Keratinocyte (primary cell): ENCODE results near the gene MAP3K5. TPM values are rescaled to one million over a fixed set of nuclear protein-coding genes. Genes with fewer than 3 reads are reported as not detected.

Source experiments
- DNase-seq: peaks from one replicate; pipeline ENCODE4 v3.0.0-alpha.2; 2011; ENCODE audit warnings: low read depth, missing footprints, low spot score
- FAIRE-seq: peaks from 2 replicates; lab custom pipeline; 2011; peaks lifted over from hg19 to GRCh38; lab: Jason Lieb, UNC
- H2AFZ ChIP-seq: 2 replicates; pipeline ENCODE4 v1.6.0; 2012; ENCODE audit warnings: low read length, control low read depth, inconsistent platforms; ENCODE audit not compliant: control insufficient read depth
- H3K27ac ChIP-seq: 2 replicates; pipeline ENCODE4 v1.5.1; 2011; ENCODE audit warnings: low read length; ENCODE audit not compliant: control insufficient read depth, insufficient read depth
- H3K27me3 ChIP-seq: 3 replicates; pipeline ENCODE4 v1.6.0; 2011; ENCODE audit warnings: low read length; ENCODE audit not compliant: control insufficient read depth, insufficient read depth; ENCODE audit errors: extremely low read depth
- H3K36me3 ChIP-seq, 2 experiments: 2 replicates in 1 of 2; 3 replicates in 1 of 2; pipeline ENCODE4 v1.5.1; 2011; ENCODE audit warnings: low read length in 2 of 2, mild to moderate bottlenecking in 1 of 2; ENCODE audit not compliant: control insufficient read depth in 2 of 2, insufficient read depth in 2 of 2; ENCODE audit errors: extremely low read depth in 1 of 2
- H3K4me1 ChIP-seq: 3 replicates; pipeline ENCODE4 v1.5.1; 2011; ENCODE audit warnings: low read length; ENCODE audit not compliant: control insufficient read depth, insufficient read depth; ENCODE audit errors: extremely low read depth
- H3K4me2 ChIP-seq: 3 replicates; pipeline ENCODE4 v1.6.0; 2011; ENCODE audit warnings: low read depth, low read length; ENCODE audit not compliant: control insufficient read depth, insufficient read depth; ENCODE audit errors: extremely low read depth
- H3K4me3 ChIP-seq, 3 experiments: fragments of 200-600 bp in 1 of 3; sonication (generic) in 1 of 3; 2 replicates in 2 of 3; 3 replicates in 1 of 3; pipeline ENCODE4 v1.5.1; 2011 to 2016; ENCODE audit warnings: low read length in 3 of 3, mild to moderate bottlenecking in 3 of 3, control low read depth in 2 of 3, inconsistent platforms in 1 of 3, low read depth in 1 of 3, mixed read lengths in 1 of 3, mixed run types in 1 of 3, moderate library complexity in 1 of 3; ENCODE audit not compliant: control insufficient read depth in 2 of 3, insufficient read depth in 2 of 3; ENCODE audit errors: extremely low read depth in 1 of 3
- H3K79me2 ChIP-seq: 2 replicates; pipeline ENCODE4 v1.6.0; 2012; ENCODE audit warnings: low read length; ENCODE audit not compliant: control insufficient read depth, insufficient read depth
- H3K9ac ChIP-seq: 3 replicates; pipeline ENCODE4 v1.6.0; 2011; ENCODE audit warnings: low read length; ENCODE audit not compliant: control insufficient read depth, insufficient read depth; ENCODE audit errors: extremely low read depth
- H3K9me1 ChIP-seq: 3 replicates; pipeline ENCODE4 v1.6.0; 2011; ENCODE audit warnings: low read length; ENCODE audit not compliant: control insufficient read depth, insufficient read depth; ENCODE audit errors: extremely low read depth
- H3K9me3 ChIP-seq: 2 replicates; pipeline ENCODE4 v1.5.1; 2012; ENCODE audit warnings: low read depth, low read length; ENCODE audit not compliant: control insufficient read depth
- H4K20me1 ChIP-seq: 3 replicates; pipeline ENCODE4 v1.6.0; 2011; ENCODE audit warnings: low read length; ENCODE audit not compliant: control insufficient read depth, insufficient read depth; ENCODE audit errors: extremely low read depth
- EZH2 ChIP-seq: IDR thresholded peaks from one replicate; pipeline ENCODE4 v1.6.1; 2012; ENCODE audit warnings: inconsistent platforms, mild to moderate bottlenecking, low read length, moderate library complexity
- dilution Hi-C: fragments of 300-500 bp; cut with MboI; formaldehyde crosslinking; loops from one replicate; pipeline ENCODE4 v1.7.0; 2020; ENCODE audit warnings: low sequenced_read_pairs; ENCODE audit not compliant: extremely low pct_ligation_motif_present
- polyA plus RNA-seq, 5 experiments: library from polyadenylated mRNA; depleted of rRNA in 3 of 5; stranded (reverse) in 3 of 5; stranded (forward) in 1 of 5; unstranded in 1 of 5; fragments of >200 nt; gene quantifications; 1 replicate in 1 of 5; 2 replicates in 3 of 5; 3 replicates in 1 of 5; pipeline versions ENCODE4 v1.2.1 to v1.2.3, GENCODE V29; 2011 to 2012; ENCODE audit warnings: missing spikeins in 2 of 5, low read depth in 1 of 5, low replicate concordance in 1 of 5
- TF ChIP-seq, protein P1 (sequence below), 3 experiments: IDR thresholded peaks in 1 of 3; conservative IDR thresholded peaks in 1 of 3; optimal IDR thresholded peaks in 1 of 3; 2 replicates in 2 of 3; 3 replicates in 1 of 3; pipeline versions ENCODE3 to v1.5.1; 2011; ENCODE audit warnings: low read length in 3 of 3, mild to moderate bottlenecking in 3 of 3, moderate library complexity in 2 of 3, control low read depth in 1 of 3, inconsistent platforms in 1 of 3; ENCODE audit not compliant: insufficient read depth in 2 of 3; ENCODE audit errors: extremely low read depth in 1 of 3

Gene MAP3K5
- polyA plus RNA-seq, 1 donor (not counting 4 experiments of a cell fraction or from before 2014, with no cell fraction given), result 3.4 TPM

DNA sequence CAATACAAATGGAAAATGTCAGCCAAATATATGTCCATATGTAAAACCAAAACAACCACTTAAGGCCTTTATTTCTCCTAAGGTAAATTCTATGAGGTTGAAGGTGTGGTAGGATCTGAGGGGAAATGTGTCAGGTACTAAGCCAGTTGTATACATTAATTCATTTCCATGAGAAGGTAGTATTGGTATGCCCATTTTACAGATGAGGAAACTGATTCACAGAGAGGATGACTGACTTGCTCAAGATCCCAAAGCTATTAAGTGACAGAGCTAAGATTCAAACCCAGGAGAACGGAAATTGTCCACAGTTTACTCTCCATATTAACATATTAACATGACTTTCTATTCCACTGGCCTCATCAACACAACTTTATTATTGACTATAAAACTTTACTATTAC is 177.9 kb downstream of the MAP3K5 start:
- no peaks in the 10 kb centered on the region for H4K20me1 ChIP-seq
- H3K9me1 ChIP-seq, result no peaks in the 10 kb centered on the region
- H3K4me3 ChIP-seq, result no peak overlapping the region
- no peak overlapping the region for H2AFZ ChIP-seq
- no peaks in the 10 kb centered on the region for H3K79me2 ChIP-seq
- TF ChIP-seq, protein P1, sequence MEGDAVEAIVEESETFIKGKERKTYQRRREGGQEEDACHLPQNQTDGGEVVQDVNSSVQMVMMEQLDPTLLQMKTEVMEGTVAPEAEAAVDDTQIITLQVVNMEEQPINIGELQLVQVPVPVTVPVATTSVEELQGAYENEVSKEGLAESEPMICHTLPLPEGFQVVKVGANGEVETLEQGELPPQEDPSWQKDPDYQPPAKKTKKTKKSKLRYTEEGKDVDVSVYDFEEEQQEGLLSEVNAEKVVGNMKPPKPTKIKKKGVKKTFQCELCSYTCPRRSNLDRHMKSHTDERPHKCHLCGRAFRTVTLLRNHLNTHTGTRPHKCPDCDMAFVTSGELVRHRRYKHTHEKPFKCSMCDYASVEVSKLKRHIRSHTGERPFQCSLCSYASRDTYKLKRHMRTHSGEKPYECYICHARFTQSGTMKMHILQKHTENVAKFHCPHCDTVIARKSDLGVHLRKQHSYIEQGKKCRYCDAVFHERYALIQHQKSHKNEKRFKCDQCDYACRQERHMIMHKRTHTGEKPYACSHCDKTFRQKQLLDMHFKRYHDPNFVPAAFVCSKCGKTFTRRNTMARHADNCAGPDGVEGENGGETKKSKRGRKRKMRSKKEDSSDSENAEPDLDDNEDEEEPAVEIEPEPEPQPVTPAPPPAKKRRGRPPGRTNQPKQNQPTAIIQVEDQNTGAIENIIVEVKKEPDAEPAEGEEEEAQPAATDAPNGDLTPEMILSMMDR (optimal IDR thresholded peaks at IDR 0.05 in 1 of 3, IDR thresholded peaks at IDR 0.05 in 1 of 3, conservative IDR thresholded peaks at IDR 0.05 in 1 of 3; ENCODE audit: extremely low read depth in 1 of 3, insufficient read depth in 2 of 3, low read length in 3 of 3), result no peak
- TF ChIP-seq EZH2, result no peak
- H3K27me3 ChIP-seq, result no peaks in the 10 kb centered on the region
- H3K9me3 ChIP-seq, result no peaks in the 10 kb centered on the region
- no peak overlapping the region for H3K27ac ChIP-seq
- dilution Hi-C loops, result no loop called here
- H3K4me1 ChIP-seq, result peaks cover 15% of the 10 kb centered on the region
- no peak overlapping the region for H3K4me2 ChIP-seq
- no peak for FAIRE-seq
- H3K9ac ChIP-seq, result no peak overlapping the region
- no peaks in the 10 kb centered on the region for H3K36me3 ChIP-seq
- DNase-seq, result no peak

DNA sequence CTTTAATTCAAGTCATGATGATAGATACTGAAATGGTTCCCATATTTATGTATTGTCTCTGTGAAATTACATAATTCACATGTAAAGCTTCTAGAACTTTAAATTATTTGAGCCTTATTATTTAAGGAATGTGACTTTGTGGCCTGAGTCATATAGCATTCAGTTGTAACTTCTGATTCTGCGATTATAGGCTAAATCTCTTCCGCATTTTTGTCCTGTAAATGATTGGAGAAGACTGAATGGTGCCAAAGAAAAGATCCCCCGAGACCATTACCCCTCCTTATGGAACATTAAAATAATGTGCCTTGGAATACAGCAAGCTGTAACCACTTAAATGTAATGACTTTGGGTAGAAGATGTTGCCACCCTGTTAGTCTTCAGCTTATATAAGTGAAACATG is 178.8 kb downstream of the MAP3K5 start:
- Histone ChIP-seq H3K27ac (no peak overlapping the region), H3K4me2 (no peak overlapping the region), H3K4me1 (peaks cover 24% of the 10 kb centered on the region), H3K36me3 (no peaks in the 10 kb centered on the region), H3K27me3 (no peaks in the 10 kb centered on the region), H3K79me2 (no peaks in the 10 kb centered on the region), H2AFZ (no peak overlapping the region), H3K9me1 (no peaks in the 10 kb centered on the region), H3K9me3 (no peaks in the 10 kb centered on the region), H4K20me1 (no peaks in the 10 kb centered on the region), H3K9ac (no peak overlapping the region), H3K4me3 (no peak overlapping the region)
- TF ChIP-seq, protein P1 (optimal IDR thresholded peaks at IDR 0.05 in 1 of 3, IDR thresholded peaks at IDR 0.05 in 1 of 3, conservative IDR thresholded peaks at IDR 0.05 in 1 of 3; ENCODE audit: extremely low read depth in 1 of 3, insufficient read depth in 2 of 3, low read length in 3 of 3), result no peak
- TF ChIP-seq EZH2, result no peak
- dilution Hi-C loops, result no loop called here
- no peak for DNase-seq
- no peak for FAIRE-seq
